ENCODE data around the gene HOXA3.

Gene HOXA3

GRCh38 chr7:27104341-27105058 lies 47.9 kb downstream of the HOXA3 start:
- H3K36me3 ChIP-seq: peaks cover 7% of the 10 kb centered on the region; the same call in 1 of the 2 replicates
- peak overlapping the region; percentile 79 for H3K27ac ChIP-seq
- TF ChIP-seq CTCF (IDR thresholded peaks at IDR 0.05; ENCODE audit: low read depth, low read length): no peak
- DNase-seq: no peak
- peak overlapping the region; percentile 50 for H3K4me3 ChIP-seq (ENCODE audit: low read depth, low read length)
- H3K9me3 ChIP-seq (ENCODE audit: severe bottlenecking): no peaks in the 10 kb centered on the region
- H3K27me3 ChIP-seq (ENCODE audit: insufficient read depth, low read depth, severe bottlenecking): peaks cover 93% of the 10 kb centered on the region

- Histone ChIP-seq H3K27me3 (ENCODE audit: insufficient read depth, low read depth, severe bottlenecking) (peaks cover 93% of the 10 kb centered on the region), H3K9me3 (ENCODE audit: severe bottlenecking) (no peaks in the 10 kb centered on the region), H3K4me3 (ENCODE audit: low read depth, low read length) (peak overlapping the region; percentile 50), H3K27ac (peak overlapping the region; percentile 79), H3K36me3 (peaks cover 7% of the 10 kb centered on the region; the same call in 1 of the 2 replicates)
- TF ChIP-seq CTCF (IDR thresholded peaks at IDR 0.05; ENCODE audit: low read depth, low read length): no peak
- DNase-seq: no peak
These were observed 48.7 kb downstream of the HOXA3 start for GRCh38 chr7:27103489-27104226.

- peaks cover 7% of the 10 kb centered on the region; the same call in 1 of the 2 replicates for H3K36me3 ChIP-seq
- H3K4me3 ChIP-seq (ENCODE audit: low read depth, low read length): peak within 1 kb of the TSS; percentile 50
- peak; percentile 77 for DNase-seq
- no peak for TF ChIP-seq CTCF (IDR thresholded peaks at IDR 0.05; ENCODE audit: low read depth, low read length)
- H3K9me3 ChIP-seq (ENCODE audit: severe bottlenecking): no peaks in the 10 kb centered on the region
- peaks cover 94% of the 10 kb centered on the region for H3K27me3 ChIP-seq (ENCODE audit: insufficient read depth, low read depth, severe bottlenecking)
- H3K27ac ChIP-seq: peak within 1 kb of the TSS; percentile 79
These were observed 49.6 kb downstream of the HOXA3 start, which contains the start of gene HOXA2 for GRCh38 chr7:27102581-27103442. Gene HOXA2, minus strand, starts transcription at chr7:27102683. Its CDS starts 183 bp downstream, at chr7:27102500.

- peaks cover 93% of the 10 kb centered on the region for H3K27me3 ChIP-seq (ENCODE audit: insufficient read depth, low read depth, severe bottlenecking)
- no peak for DNase-seq
- H3K36me3 ChIP-seq: peaks cover 7% of the 10 kb centered on the region; the same call in 1 of the 2 replicates
- H3K4me3 ChIP-seq (ENCODE audit: low read depth, low read length): peak overlapping the region; percentile 50
- no peaks in the 10 kb centered on the region for H3K9me3 ChIP-seq (ENCODE audit: severe bottlenecking)
- TF ChIP-seq CTCF (IDR thresholded peaks at IDR 0.05; ENCODE audit: low read depth, low read length): no peak
- H3K27ac ChIP-seq: peak overlapping the region; percentile 79
These were observed 50.3 kb downstream of the HOXA3 start for GRCh38 chr7:27101957-27102580.

Measured in WERI-Rb-1 (cell line).